Central memory CD8-positive, alpha-beta T cell (primary cell): ENCODE measurements around the gene RLN3.

ENCODE experiments used
- ATAC-seq: fragments of 150-1000 bp; cut with Tn5 transposase; replicated peaks from 2 replicates; pipeline ENCODE4 v1.10.0; 2022; ENCODE audit warnings: mild to moderate bottlenecking, moderate FRiP score, moderate number of reproducible peaks; ENCODE audit not compliant: poor library complexity, severe bottlenecking; ENCODE audit errors: extremely low read depth
- DNase-seq, 2 donors: peaks; one replicate each; pipeline ENCODE4 v3.0.0; 2021; ENCODE audit warnings: low spot score in 2 of 2
- H3K27ac Mint-ChIP-seq: one replicate; pipeline ENCODE4 v1.8.0; 2022; ENCODE audit warnings: low read depth, mild to moderate bottlenecking, moderate library complexity, mixed read lengths
- H3K27me3 Mint-ChIP-seq: one replicate; pipeline ENCODE4 v1.8.0; 2022; ENCODE audit warnings: mixed read lengths
- H3K36me3 Mint-ChIP-seq: one replicate; pipeline ENCODE4 v1.8.0; 2022; ENCODE audit warnings: mild to moderate bottlenecking, moderate library complexity, mixed read lengths; ENCODE audit not compliant: insufficient read depth
- H3K4me1 Mint-ChIP-seq: one replicate; pipeline ENCODE4 v1.8.0; 2022; ENCODE audit warnings: mixed read lengths
- H3K4me3 Mint-ChIP-seq: one replicate; pipeline ENCODE4 v1.8.0; 2022; ENCODE audit warnings: mild to moderate bottlenecking, moderate library complexity, mixed read lengths
- H3K9me3 Mint-ChIP-seq: one replicate; pipeline ENCODE4 v1.8.0; 2022; ENCODE audit warnings: mixed read lengths

Gene RLN3

DNA sequence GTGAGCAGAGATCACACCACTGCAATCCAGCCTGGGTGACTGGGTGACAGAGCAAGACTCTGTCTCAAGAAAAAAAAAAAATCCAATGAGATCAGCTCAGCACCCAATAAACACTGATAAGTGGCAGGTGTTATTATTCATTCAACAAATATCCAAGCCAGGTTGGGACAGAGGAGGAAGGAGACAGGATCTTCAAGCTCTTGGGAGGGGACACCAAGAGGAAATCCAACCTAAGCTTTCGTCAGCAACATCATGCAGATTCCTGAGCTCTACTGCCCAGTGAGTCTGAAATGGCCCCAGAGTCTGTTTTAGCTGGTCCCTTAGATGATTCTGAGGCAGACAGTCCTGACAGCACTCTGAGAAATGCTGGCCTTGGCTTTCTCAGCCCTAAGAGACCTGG, 29.5 kb upstream of the RLN3 start:
- H3K36me3 Mint-ChIP-seq, result peaks cover 18% of the 10 kb centered on the region

DNA sequence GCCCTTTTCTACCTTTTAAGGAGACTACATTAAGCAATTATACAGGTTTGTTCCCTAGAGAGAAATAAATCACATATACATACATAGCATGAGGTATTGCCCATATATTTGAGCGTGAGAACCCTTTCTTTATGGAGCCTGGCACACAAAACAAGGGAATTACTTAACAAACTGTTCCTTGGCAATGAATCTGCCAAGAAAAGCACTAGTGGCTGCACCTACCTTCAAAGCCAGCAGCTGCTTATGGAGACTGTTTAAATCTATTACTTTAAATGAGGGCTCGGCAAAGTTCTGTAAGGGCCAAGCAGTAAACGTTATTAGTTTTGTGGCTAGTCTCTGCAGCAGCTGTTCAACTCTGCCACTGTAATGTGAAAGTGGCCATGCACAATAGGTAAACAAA, 28.9 kb upstream of the RLN3 start:
- Mint-ChIP-seq H3K4me3 (no peak overlapping the region), H3K27ac (no peak overlapping the region), H3K36me3 (peaks cover 17% of the 10 kb centered on the region), H3K27me3 (no peaks in the 10 kb centered on the region), H3K4me1 (peaks cover 25% of the 10 kb centered on the region), H3K9me3 (no peaks in the 10 kb centered on the region)
- ATAC-seq, result no peak
- no peak for DNase-seq

More for the DNA sequence above, 29.5 kb upstream of the RLN3 start:
- no peaks in the 10 kb centered on the region for H3K27me3 Mint-ChIP-seq
- H3K27ac Mint-ChIP-seq, result peak overlapping the region; percentile 49
- ATAC-seq (no peak), DNase-seq (no peak)
- H3K9me3 Mint-ChIP-seq, result no peaks in the 10 kb centered on the region
- peaks cover 23% of the 10 kb centered on the region for H3K4me1 Mint-ChIP-seq
- H3K4me3 Mint-ChIP-seq, result no peak overlapping the region

DNA sequence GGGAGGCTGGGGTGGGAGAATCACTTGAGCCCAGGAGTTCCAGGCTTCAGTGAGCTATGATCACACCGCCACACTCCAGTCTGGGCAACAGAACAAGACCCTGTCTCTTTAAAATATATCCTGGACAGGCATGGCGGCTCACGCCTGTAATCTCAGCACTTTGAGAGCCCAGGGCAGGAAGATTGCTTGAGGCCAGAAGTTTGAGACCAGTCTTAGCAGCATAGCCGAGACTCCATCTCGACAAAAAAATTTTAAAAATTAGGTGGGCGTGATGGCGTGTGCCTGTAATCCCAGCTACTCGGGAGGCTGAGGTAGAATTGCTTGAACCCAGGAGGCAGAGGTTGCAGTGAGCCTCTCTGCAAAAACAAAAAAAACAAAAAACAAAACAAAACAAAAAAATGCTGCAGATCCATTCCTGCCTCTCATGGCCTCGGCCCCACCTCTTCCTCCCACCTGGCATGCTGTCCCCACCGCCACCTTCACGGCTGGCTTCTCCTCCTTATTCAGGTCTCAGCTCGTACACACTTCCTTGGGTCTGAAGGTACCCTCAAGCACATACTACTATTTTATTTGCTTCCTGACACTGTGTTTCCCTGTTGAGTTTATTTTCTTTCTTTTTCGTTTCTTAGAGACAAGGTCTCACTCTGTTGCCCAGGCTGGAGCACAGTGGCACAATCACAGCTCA, 27.1 kb upstream of the RLN3 start:
- Mint-ChIP-seq H3K9me3 (no peaks in the 10 kb centered on the region), H3K27me3 (no peaks in the 10 kb centered on the region), H3K4me3 (no peak overlapping the region), H3K4me1 (peaks cover 36% of the 10 kb centered on the region), H3K27ac (peak overlapping the region; percentile 99), H3K36me3 (peaks cover 21% of the 10 kb centered on the region)
- no peak for ATAC-seq
- no peak for DNase-seq

DNA sequence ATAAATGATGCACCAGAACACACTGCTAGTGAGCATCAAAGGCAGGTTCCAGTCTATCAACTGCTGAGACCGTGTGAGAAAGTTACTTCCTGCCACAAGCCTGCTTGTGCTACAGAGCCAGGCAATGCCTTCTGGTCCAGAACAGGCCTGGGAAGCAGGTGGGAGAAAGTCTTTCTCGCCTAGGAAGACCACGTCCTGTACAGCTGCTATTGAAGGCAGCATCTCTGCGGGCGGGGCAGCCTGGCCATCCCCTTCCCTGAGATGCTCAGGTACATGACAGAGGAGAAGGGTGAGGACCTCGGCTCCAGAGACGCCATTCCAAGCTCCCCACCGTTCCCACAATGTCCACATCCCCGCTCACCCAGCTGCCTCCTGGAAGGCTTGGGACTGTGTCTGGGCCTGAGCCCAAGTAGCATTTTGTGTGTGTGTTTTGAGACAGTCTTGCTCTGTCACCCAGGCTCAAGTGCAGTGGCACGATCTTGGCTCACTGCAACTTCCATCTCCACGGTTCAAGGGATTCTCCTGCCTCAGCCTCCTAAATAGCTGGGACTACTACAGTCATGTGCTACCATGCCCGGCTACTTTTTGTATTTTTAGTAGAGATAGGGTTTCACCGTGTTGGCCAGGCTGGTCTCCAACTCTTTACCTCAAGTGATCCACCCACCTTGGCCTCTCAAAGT, 25.2 kb upstream of the RLN3 start:
- H3K36me3 Mint-ChIP-seq, result peaks cover 29% of the 10 kb centered on the region
- peaks cover 36% of the 10 kb centered on the region for H3K4me1 Mint-ChIP-seq
- H3K27ac Mint-ChIP-seq, result peak overlapping the region; percentile 99
- H3K9me3 Mint-ChIP-seq, result no peaks in the 10 kb centered on the region
- DNase-seq, result peak in 1 of 2 donors; percentile 42
- ATAC-seq, result peak; percentile 9
- no peaks in the 10 kb centered on the region for H3K27me3 Mint-ChIP-seq
- peak overlapping the region; percentile 60 for H3K4me3 Mint-ChIP-seq

DNA sequence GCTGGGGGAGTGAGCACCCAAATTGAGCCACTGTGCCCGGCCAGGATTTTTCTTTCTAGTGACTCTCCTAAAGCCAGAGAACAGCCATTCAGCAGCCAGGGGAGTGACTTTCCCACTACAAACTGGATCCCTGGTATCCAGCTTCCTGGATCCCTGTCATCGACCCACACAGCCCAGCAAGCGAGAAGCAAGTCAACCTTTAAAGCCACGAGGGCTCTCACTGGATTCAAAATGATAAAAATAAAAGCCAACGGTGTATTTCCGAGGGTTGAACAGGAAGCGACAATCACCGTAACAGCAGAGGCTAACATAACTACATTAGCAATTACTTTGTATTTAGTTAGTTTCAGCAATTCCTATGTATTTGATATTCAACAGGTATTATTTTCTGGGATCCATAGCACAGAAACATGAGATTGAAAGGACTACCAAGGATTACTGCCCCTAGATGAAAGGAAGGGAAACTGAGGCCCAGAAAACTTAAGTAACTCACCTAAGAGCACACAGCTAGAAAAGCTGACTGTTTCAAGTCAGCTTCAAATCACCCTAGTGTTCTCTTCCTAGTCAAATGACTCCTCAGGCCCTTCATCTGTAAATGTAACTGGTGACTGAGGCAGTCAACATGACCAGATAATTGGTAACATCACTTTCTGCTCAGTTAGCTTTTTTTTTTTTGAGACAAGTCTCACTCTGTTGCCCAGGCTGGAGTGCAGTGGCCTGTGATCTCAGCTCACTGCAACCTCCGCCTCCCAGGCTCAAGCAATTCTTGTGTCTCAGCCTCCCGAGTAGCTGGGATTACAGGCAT, 24.5 kb upstream of the RLN3 start:
- Mint-ChIP-seq H3K27me3 (no peaks in the 10 kb centered on the region), H3K9me3 (no peaks in the 10 kb centered on the region), H3K4me3 (peak overlapping the region; percentile 60), H3K27ac (peak overlapping the region; percentile 99), H3K36me3 (peaks cover 31% of the 10 kb centered on the region), H3K4me1 (peaks cover 36% of the 10 kb centered on the region)
- DNase-seq (no peak), ATAC-seq (no peak)

DNA sequence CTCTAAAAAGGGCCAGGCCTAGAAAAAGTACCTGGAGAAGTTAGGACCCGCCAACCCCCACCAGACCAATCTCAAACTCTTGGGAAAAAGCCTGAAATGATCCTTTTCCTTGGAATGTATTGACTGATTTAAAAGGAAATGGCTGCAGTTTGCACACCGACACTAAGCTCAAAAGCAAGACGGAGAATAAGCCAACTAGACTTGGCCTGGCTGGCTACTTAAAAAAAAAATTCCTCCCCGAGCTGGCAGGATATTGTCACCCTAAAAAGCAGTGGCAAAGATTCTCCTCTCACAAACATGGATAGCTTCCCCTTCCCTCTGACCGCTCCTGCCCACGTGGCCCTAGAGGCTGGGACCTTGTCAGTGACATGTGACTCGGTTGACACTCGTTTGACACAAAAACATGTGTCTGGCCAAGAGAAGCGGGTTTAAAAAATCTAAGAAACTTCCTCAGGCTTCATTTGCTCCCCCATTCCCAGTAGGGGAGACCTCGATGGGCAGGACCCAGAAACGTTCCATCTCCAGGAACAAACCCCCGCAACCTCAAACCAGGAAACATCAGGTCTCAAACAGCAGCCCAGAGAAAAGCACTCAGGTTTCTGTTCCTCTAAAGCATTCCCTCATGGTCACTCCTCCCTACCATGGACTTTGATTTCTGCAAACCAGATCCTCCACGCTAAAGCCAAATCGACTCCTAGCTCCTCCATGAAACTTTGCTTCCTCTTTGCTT, 23.2 kb upstream of the RLN3 start:
- ATAC-seq, result no peak
- H3K27me3 Mint-ChIP-seq, result no peaks in the 10 kb centered on the region
- peak overlapping the region; percentile 88 for H3K4me3 Mint-ChIP-seq
- no peak for DNase-seq
- H3K4me1 Mint-ChIP-seq, result peaks cover 36% of the 10 kb centered on the region
- no peaks in the 10 kb centered on the region for H3K9me3 Mint-ChIP-seq
- peaks cover 31% of the 10 kb centered on the region for H3K36me3 Mint-ChIP-seq
- H3K27ac Mint-ChIP-seq, result peak overlapping the region; percentile 99

DNA sequence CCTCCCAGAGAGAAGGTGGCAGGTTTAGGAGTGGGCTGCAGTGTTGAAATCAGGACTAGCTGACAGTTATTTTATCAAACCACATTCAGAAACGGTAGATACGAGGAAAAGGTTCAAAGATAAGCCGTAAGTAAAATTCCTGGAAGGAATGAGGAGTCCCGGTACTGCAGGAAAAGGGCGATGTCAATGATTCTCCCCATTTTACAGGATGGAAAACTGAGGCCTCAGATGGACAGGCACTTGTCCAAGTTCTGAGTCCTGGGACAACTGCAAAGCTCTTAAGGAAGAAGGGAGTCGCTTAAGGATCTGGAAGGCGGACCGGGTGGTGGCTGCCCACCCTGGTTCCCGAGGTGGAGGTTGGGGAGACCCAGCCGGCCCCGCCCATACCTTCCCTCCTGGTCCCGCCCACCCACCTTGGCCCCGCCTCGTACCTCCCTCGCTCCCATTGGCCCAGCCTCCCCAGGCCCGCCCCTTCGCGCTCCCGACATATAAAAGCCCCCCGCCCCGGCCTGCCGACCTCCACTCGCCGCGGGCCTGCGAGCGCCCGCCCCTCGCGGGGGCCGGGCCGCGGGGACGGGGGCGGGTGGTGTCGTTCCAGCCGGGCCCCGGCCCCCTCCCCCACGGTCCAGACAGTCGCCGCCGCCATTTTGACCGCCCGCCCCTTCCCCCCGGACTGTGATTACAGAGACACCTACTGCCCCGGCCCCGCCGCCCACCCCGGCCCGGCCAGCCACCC, 22.4 kb upstream of the RLN3 start:
- H3K4me3 Mint-ChIP-seq, result peak overlapping the region; percentile 88
- ATAC-seq (peak; percentile 40), DNase-seq (peak; percentile 84 to 89)
- H3K27ac Mint-ChIP-seq, result peak overlapping the region; percentile 99
- peaks cover 36% of the 10 kb centered on the region for H3K4me1 Mint-ChIP-seq
- H3K36me3 Mint-ChIP-seq, result peaks cover 27% of the 10 kb centered on the region
- H3K27me3 Mint-ChIP-seq, result no peaks in the 10 kb centered on the region
- no peaks in the 10 kb centered on the region for H3K9me3 Mint-ChIP-seq

DNA sequence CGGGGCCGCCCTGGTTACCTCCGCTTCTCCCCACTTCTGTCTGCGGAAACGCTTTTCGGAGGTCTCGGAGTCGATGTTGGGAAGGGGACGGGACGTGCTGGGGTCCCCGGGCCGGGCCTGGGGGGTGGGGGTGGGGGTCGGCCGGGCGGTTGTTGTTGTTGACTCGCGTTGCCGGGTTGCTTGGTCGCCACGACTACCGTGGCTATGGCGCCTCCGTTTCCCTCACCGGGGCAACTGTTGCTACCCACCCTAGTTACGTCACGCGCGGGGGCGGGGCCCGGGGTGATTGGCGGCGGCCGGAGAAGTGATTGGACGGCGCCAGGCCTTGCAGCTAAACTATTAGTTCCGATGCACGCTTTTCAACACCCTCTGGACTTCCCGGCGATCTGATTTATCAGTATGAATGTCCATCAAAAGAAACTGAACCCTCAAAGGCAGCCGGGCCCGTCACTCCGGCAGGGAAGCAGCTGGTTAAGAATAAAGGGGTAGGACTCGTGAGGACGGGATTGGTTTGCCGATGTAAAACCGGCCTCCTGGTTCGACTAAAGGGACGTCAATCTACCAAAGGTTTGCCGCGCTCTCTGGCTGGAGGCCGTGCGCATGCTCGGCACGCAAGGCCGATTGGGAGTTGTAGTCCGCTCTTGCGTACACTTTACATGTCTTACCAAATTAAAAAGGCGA, 21.7 kb upstream of the RLN3 start, which contains the start of gene RFX1:
TSS of gene RFX1 (minus strand) at position 236 of the 681 bp plus-strand sequence. CDS start 12,477 bp downstream, outside the sequence.
- Mint-ChIP-seq H3K27ac (peak within 1 kb of the TSS; percentile 99), H3K36me3 (peaks cover 27% of the 10 kb centered on the region), H3K9me3 (no peaks in the 10 kb centered on the region), H3K27me3 (no peaks in the 10 kb centered on the region), H3K4me1 (peaks cover 32% of the 10 kb centered on the region), H3K4me3 (peak within 1 kb of the TSS; percentile 88)
- peak; percentile 75 for ATAC-seq
- peak; percentile 100 for DNase-seq

DNA sequence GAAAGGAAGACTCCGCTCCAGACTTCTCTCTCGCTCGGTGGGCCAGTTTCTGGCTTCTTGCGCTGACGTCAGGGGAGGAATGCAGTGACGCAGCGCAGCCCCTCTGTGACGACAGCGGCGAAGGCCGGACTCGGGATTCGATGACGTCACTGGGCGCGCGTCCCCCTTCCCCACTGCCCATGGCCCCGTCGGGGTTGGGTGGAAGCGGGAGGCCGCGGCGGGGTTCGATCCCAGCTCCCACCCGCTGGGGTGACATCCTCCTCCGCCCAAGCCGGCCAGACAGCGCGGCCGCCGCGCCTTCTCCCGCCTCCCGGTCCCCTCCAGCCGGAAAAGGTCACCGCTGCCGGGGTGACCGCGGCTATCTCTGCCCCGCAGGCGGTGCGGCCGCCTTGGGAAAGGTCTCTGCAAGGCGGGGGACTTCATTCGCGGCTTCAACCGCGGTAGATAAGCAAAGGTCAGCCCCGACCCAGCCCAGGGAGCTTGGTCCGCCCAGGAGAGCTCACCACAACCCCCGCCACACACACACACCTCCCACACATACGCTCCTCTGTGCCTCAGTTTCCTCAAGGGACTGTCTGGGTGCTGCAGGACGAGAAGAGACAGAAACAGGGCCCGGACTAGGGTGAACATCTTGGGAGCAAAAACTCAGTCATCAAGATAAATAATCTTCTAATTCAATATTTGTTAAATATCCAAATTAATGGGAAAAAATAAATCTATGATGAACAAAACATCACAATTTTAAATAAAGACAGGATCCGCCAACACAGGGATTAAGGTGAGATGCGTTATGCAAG, 21.0 kb upstream of the RLN3 start:
- peaks cover 25% of the 10 kb centered on the region for H3K36me3 Mint-ChIP-seq
- DNase-seq (no peak), ATAC-seq (no peak)
- peak overlapping the region; percentile 99 for H3K27ac Mint-ChIP-seq
- peak overlapping the region; percentile 88 for H3K4me3 Mint-ChIP-seq
- H3K9me3 Mint-ChIP-seq, result no peaks in the 10 kb centered on the region
- peaks cover 27% of the 10 kb centered on the region for H3K4me1 Mint-ChIP-seq
- H3K27me3 Mint-ChIP-seq, result no peaks in the 10 kb centered on the region

DNA sequence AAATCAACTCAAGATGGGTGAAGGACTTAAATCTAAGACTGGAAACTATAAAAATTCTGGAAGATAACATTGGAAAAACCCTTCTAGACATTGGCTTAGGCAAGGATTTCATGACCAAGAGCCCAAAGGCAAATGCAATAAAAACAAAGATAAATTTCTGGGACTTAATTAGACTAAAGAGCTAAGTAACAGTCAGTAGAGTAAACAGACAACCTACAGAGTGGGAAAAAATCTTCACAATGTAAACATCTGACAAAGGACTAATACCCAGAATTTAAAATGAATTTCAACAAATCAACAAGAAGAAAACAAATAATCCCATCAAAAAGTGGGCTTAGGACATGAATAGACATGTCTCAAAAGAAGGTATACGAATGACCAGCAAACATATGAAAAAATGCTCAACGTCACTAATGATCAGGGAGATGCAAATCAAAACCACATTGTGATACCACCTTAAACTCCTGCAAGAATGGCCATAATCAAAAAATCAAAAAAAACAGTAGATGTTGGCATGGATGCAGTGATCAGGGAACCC, 15.5 kb upstream of the RLN3 start:
- H3K4me3 Mint-ChIP-seq, result no peak overlapping the region
- peaks cover 4% of the 10 kb centered on the region for H3K4me1 Mint-ChIP-seq
- ATAC-seq (no peak), DNase-seq (no peak)
- H3K27me3 Mint-ChIP-seq, result no peaks in the 10 kb centered on the region
- peaks cover 6% of the 10 kb centered on the region for H3K36me3 Mint-ChIP-seq
- no peak overlapping the region for H3K27ac Mint-ChIP-seq
- no peaks in the 10 kb centered on the region for H3K9me3 Mint-ChIP-seq
